Measurements from ENCODE around the gene ANAPC2. TPM values are rescaled to one million over a fixed set of nuclear protein-coding genes. Genes with fewer than 3 reads are reported as not detected.
A peak's percentile ranks its signal among the peaks of the same experiment; 100 is the strongest.

Gene ANAPC2
- total RNA-seq, 2 experiments from 2014 or later = 34.8 to 36.6 TPM

DNA sequence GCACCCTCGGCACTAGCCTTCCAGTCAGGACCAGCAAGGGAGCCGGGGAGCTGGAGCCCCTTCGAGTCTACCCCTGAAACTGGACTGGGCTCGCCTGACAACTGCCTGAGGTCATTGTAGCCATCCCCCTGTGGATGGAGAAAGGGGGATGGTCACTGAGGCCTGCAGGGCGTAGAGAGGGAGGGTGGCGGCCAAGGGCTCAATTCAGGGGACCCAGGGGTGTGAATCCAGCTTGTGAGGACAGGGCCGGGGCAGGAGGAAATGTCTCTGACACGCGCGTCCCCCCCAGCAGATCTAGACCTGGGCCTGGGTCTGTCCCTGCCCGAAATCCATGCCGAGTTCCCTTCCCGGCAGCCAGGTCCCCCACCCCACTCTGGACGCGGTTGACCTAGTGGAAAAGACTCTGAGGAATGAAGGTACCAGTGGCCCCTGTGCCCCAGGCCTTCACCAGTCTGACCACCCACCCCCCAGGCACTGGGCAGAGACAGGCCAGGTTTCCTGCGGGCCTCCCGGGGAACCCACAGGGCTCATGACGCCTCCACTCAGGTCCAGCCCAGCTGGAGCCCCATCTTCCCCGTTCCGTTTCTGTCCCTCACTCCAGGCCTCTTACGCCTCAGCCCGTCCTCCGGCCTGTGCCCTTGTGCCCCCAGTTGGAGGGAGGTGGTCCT lies 43.1 kb upstream of the ANAPC2 start:
- Mint-ChIP-seq H3K27me3 (ENCODE audit: low read depth) (peaks cover 2% of the 10 kb centered on the region), H3K4me1 (ENCODE audit: low read depth) (peaks cover 7% of the 10 kb centered on the region), H3K4me3 (no peak overlapping the region), H3K36me3 (ENCODE audit: low read depth) (no peaks in the 10 kb centered on the region), H3K27ac (no peak overlapping the region), H3K9me3 (no peaks in the 10 kb centered on the region)
- intact Hi-C loops (cut with micrococcal nuclease) = no loop called here
- CTCF ChIA-PET = interaction anchor here (1.9 kb wide), 1 partner anchor 113 kb away, joined by 5 read pairs; no protein-coding TSS in a partner anchor
- DNase-seq = no peak

DNA sequence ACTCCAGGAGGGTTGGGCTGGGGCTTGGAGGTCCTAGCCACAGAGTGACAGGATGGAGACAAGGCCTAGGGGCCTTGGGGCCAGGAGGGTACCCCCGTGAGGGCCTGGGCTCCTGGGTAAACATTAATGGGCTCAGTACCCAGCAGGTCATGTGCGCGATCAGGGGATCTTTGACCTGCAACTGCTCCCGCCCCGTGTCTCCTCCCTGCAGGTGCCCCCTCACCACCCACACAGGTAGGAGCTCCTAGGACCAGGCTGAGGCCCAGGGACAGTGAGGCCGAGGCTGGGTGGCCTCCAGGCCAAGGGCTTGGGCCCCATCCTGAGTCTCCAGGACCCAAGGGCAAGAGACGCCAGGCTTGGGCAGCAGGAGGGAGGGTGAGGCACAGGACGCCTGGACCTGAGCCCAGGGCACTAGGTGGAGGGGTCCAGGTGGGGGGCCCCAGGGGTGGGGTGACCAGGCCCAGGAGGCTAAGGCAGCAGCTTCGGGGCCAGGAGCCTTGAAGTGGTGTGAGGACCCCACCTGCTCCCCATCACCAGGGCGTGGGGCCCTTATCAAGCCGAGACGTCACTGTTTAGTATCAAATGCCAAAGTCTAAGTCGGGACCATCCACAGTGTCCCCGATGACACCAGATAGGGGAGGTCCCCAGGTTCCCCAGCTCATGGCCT lies 42.5 kb upstream of the ANAPC2 start, which contains the start of gene SLC34A3:
TSS of gene SLC34A3 (plus strand) at position 197 of the 667 bp plus-strand sequence. CDS start 802 bp downstream, outside the sequence.
- no peaks in the 10 kb centered on the region for H3K9me3 Mint-ChIP-seq
- CTCF ChIA-PET = interaction anchor here (1.9 kb wide), 1 partner anchor 113 kb away, joined by 5 read pairs; no protein-coding TSS in a partner anchor
- peaks cover 6% of the 10 kb centered on the region for H3K4me1 Mint-ChIP-seq (ENCODE audit: low read depth)
- peaks cover 2% of the 10 kb centered on the region for H3K27me3 Mint-ChIP-seq (ENCODE audit: low read depth)
- H3K27ac Mint-ChIP-seq = no peak within 1 kb of the TSS
- intact Hi-C loops (cut with micrococcal nuclease) = no loop called here
- no peaks in the 10 kb centered on the region for H3K36me3 Mint-ChIP-seq (ENCODE audit: low read depth)
- DNase-seq = no peak
- H3K4me3 Mint-ChIP-seq = no peak within 1 kb of the TSS

DNA sequence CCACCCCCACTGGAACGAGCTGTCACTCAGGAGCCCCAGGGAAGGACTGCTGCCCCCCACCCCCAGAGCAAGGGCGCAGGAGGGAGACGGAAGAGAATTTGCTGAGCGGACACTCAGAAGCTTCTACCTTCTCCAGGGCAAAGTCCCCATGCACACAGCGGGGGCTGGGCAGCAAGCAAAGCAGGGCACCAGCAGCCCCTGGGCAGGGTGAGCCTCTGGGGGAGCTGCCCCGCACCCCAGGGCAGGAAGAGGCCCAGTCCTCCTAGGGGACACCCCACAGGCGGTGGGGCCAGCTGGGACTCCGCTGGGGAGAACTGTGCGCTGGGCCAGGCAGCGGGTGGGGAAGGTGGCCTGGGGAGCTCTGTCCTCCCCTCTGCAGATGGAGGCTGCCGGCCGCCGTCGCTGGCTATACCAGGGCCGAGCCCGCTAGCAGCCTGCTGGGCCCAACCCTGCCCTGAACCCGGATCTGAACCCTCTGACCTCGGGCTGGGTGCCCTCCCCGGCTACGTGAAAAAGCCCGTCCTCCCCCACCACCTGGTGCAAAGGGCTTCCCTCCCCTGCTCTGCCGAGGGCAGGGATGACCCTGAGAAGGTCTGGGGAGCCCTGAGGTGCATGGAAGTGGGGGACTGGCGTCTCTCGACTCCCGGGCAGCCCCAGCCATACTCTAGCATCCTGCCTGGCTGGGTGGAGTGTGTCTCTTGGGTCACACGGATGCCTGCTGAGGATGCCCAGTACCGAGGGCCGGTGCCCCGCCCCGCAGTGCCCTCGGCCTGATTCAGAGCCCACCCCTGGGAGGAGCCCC lies 41.7 kb upstream of the ANAPC2 start:
- Mint-ChIP-seq H3K4me1 (ENCODE audit: low read depth) (peaks cover 6% of the 10 kb centered on the region), H3K27ac (no peak overlapping the region), H3K36me3 (ENCODE audit: low read depth) (no peaks in the 10 kb centered on the region), H3K4me3 (no peak overlapping the region), H3K9me3 (no peaks in the 10 kb centered on the region), H3K27me3 (ENCODE audit: low read depth) (peaks cover 2% of the 10 kb centered on the region)
- no peak for DNase-seq
- CTCF ChIA-PET = interaction anchor here (1.9 kb wide), 1 partner anchor 112 kb away, joined by 5 read pairs; no protein-coding TSS in a partner anchor
- intact Hi-C loops (cut with micrococcal nuclease) = loop anchor here (10.0 kb wide), 1 partner anchor 345 kb away; the partner anchor contains the start of gene TRAF2

DNA sequence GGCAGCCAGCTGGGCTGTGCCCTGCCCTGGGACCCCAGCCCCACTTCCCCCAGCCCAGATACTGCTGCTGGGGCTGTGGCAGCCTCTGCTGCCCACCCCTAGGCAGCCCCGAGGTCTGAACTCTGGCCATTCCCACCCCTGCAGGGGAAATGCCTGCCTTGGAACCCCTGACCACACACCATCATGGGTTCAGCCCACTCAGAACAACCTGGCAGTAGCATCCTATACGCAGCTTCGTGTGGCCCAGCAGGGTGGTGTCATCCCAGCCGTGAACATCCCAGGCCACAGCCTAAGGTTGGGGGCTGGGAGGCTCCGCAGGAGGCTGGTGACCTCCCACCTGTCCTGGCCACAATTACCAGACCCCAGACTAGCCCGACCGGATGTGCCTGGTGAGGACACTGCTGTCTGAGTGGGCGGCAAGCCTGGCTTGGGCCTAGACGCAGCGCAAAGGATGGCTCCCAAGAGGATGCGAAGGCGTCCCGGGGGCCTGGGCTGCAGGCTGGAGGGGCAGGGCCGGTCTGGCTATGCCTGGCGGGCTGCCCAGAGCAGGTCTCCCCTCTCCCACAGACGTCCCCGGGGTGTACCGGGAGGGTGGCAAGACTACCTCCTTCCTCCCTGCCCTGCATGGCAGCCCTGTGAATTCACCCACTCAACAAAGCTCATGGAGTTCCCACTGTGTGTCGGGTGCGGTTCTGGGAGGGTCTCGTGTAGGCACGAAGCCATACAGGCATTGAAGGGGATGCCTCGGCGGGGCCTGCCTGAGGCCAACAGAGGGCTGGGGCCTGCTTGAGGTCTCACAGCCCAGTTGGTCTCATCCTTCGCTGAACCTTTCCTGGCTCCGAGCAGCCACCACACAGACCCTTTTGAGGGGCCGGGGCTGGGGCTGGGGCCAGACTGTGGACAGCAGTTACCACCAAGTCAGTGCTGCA lies 40.9 kb upstream of the ANAPC2 start:
- Mint-ChIP-seq H3K9me3 (no peaks in the 10 kb centered on the region), H3K4me1 (ENCODE audit: low read depth) (peaks cover 3% of the 10 kb centered on the region), H3K27me3 (ENCODE audit: low read depth) (peaks cover 2% of the 10 kb centered on the region), H3K36me3 (ENCODE audit: low read depth) (no peaks in the 10 kb centered on the region), H3K4me3 (no peak overlapping the region), H3K27ac (no peak overlapping the region)
- CTCF ChIA-PET = no interaction called here
- intact Hi-C loops (cut with micrococcal nuclease) = loop anchor here (10.0 kb wide), 1 partner anchor 344 kb away; the partner anchor contains the start of gene TRAF2
- no peak for DNase-seq

- DNase-seq = no peak
- Mint-ChIP-seq H3K36me3 (ENCODE audit: low read depth) (no peaks in the 10 kb centered on the region), H3K27ac (no peak overlapping the region), H3K9me3 (no peaks in the 10 kb centered on the region), H3K4me1 (ENCODE audit: low read depth) (peaks cover 6% of the 10 kb centered on the region), H3K4me3 (no peak overlapping the region), H3K27me3 (ENCODE audit: low read depth) (peaks cover 2% of the 10 kb centered on the region)
- intact Hi-C loops (cut with micrococcal nuclease) = loop anchor here (10.0 kb wide), 1 partner anchor 344 kb away; the partner anchor contains the start of gene TRAF2
- CTCF ChIA-PET = interaction anchor here (0.7 to 2.9 kb wide), 6 partner anchors 8 to 199 kb away, joined by 3 to 22 read pairs (median 3); no protein-coding TSS in a partner anchor
Measured at GRCh38 chr9:137228506-137228967, 40.2 kb upstream of the ANAPC2 start.

DNA sequence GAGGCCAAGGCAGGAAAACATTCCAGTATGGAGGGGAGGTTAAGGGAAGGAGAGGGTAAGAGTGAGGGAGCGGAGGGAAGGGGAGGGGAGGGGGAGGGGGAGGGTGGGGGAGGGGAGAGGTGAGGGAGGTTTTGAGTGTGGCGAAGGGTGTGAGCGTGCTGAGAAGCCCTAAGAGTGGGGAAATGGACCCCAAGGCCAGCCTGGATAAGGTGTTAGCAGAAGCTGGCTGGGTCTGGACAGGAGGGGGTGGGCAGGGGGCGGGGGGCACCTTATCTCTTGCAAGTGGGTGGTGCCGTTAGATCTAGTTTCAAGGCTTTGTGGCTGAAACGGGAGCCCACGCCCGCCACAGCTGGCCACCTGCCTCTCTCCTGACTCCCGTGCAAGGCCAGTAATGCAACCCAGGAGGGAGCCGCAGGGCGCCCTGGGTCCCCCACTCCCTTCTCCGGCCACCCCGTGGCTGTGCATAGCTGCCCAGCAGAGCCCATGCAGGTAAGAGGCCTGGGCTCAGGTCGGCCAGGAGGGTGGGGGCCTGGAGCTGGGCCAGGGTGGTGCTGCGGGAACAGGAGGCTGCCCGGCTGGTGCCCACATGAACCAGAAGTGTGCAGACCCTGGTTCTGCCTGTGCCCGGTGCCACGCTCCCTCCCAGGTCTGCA lies 39.6 kb upstream of the ANAPC2 start:
- no peak overlapping the region for H3K4me3 Mint-ChIP-seq
- CTCF ChIA-PET = interaction anchor here (0.7 to 2.9 kb wide), 10 partner anchors 8 to 199 kb away, joined by 3 to 22 read pairs (median 8); no protein-coding TSS in a partner anchor
- peaks cover 2% of the 10 kb centered on the region for H3K27me3 Mint-ChIP-seq (ENCODE audit: low read depth)
- intact Hi-C loops (cut with micrococcal nuclease) = loop anchor here (1.0 to 10.0 kb wide), 3 partner anchors 39 to 343 kb away; partner anchors contain the start of gene TRAF2
- no peak overlapping the region for H3K27ac Mint-ChIP-seq
- H3K36me3 Mint-ChIP-seq (ENCODE audit: low read depth) = no peaks in the 10 kb centered on the region
- no peaks in the 10 kb centered on the region for H3K9me3 Mint-ChIP-seq
- H3K4me1 Mint-ChIP-seq (ENCODE audit: low read depth) = peaks cover 7% of the 10 kb centered on the region
- no peak for DNase-seq

GRCh38 chr9:137227054-137227852 lies 38.9 kb upstream of the ANAPC2 start, which contains the start of gene RNF224:
Gene RNF224 (plus strand): TSS chr9:137227502. CDS start chr9:137228336, 834 bp downstream.
- Mint-ChIP-seq H3K4me1 (ENCODE audit: low read depth) (peaks cover 8% of the 10 kb centered on the region), H3K9me3 (no peaks in the 10 kb centered on the region), H3K27me3 (ENCODE audit: low read depth) (peaks cover 2% of the 10 kb centered on the region), H3K4me3 (no peak within 1 kb of the TSS), H3K27ac (no peak within 1 kb of the TSS), H3K36me3 (ENCODE audit: low read depth) (no peaks in the 10 kb centered on the region)
- intact Hi-C loops (cut with micrococcal nuclease) = loop anchor here (1.0 to 10.0 kb wide), 3 partner anchors 38 to 342 kb away; partner anchors contain the start of gene TRAF2
- CTCF ChIA-PET = interaction anchor here (0.6 to 2.9 kb wide), 14 partner anchors 9 to 198 kb away, joined by 3 to 22 read pairs (median 6); partner anchors contain the start of genes ANAPC2, DPP7 and SSNA1
- DNase-seq = peak; percentile 84

DNA sequence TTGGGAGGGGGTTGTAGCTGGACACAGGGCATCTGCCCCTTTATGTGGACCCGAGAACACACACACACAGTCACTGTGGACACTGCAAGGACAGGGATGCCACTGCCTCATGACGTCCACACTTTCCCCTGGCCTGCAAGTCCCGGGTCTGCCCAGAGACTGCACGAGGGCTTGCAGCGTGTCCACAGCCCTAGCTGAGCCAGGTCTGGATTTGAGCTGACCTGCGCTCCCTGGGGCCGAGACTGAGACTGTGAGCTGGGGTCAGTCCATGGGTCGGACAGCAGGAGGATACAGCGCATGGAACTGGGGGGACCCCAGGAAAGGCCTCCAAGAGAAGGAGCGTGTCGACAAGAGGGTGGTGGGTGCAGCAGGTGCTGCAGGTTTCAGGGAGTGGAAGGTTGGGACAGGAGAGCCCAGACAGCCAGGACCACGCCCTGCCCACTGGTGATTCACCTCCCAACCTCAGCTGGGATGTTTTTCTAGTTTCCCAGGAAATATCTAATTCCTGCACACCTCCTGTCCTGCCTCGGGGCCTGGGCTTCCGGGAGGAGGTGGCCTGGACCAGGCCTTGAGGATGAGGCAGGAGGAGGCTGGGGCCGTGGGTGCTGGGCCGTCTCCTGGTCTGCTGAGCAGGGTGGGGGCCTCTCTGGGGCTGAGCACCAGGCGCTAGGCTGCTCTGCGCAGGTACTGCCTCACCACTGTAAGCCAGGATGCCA lies 38.1 kb upstream of the ANAPC2 start:
- no peaks in the 10 kb centered on the region for H3K36me3 Mint-ChIP-seq (ENCODE audit: low read depth)
- intact Hi-C loops (cut with micrococcal nuclease) = loop anchor here (1.0 to 10.0 kb wide), 3 partner anchors 37 to 342 kb away; partner anchors contain the start of gene TRAF2
- no peaks in the 10 kb centered on the region for H3K9me3 Mint-ChIP-seq

DNA sequence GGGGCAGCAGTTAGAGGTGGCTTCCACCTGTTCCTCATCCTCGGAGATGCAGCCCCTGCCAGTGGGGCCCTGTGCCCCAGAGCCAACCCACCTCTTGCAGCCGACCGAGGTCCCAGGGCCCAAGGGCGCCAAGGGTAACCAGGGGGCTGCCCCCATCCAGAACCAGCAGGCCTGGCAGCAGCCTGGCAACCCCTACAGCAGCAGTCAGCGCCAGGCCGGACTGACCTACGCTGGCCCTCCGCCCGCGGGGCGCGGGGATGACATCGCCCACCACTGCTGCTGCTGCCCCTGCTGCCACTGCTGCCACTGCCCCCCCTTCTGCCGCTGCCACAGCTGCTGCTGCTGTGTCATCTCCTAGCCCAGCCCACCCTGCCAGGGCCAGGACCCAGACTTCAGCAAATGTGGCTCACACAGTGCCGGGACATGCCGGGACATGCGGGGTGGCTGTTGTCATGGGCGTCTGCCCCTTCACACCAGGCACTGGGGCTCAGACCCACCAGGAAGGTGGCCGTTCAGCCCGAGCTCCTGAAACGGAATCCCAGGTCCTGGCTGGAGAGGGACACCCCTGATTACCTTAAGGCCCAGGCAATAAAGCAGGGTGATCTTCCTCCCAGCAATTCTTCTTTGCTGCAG lies 37.5 kb upstream of the ANAPC2 start:
- no peaks in the 10 kb centered on the region for H3K9me3 Mint-ChIP-seq
- no peak overlapping the region for H3K27ac Mint-ChIP-seq

More for the DNA sequence above, 38.1 kb upstream of the ANAPC2 start:
- H3K4me3 Mint-ChIP-seq = no peak overlapping the region
- CTCF ChIA-PET = interaction anchor here (0.6 to 2.9 kb wide), 12 partner anchors 10 to 467 kb away, joined by 3 to 22 read pairs (median 8); partner anchors contain the start of gene DPP7
- peaks cover 2% of the 10 kb centered on the region for H3K27me3 Mint-ChIP-seq (ENCODE audit: low read depth)
- no peak overlapping the region for H3K27ac Mint-ChIP-seq
- no peak for DNase-seq
- H3K4me1 Mint-ChIP-seq (ENCODE audit: low read depth) = peaks cover 8% of the 10 kb centered on the region

More for the DNA sequence above, 37.5 kb upstream of the ANAPC2 start:
- intact Hi-C loops (cut with micrococcal nuclease) = loop anchor here (10.0 kb wide), 1 partner anchor 341 kb away; the partner anchor contains the start of gene TRAF2
- H3K4me1 Mint-ChIP-seq (ENCODE audit: low read depth) = peaks cover 8% of the 10 kb centered on the region
- CTCF ChIA-PET = interaction anchor here (0.6 to 2.9 kb wide), 11 partner anchors 11 to 466 kb away, joined by 3 to 22 read pairs (median 7); partner anchors contain the start of gene DPP7
- H3K27me3 Mint-ChIP-seq (ENCODE audit: low read depth) = peaks cover 2% of the 10 kb centered on the region
- no peaks in the 10 kb centered on the region for H3K36me3 Mint-ChIP-seq (ENCODE audit: low read depth)
- DNase-seq = no peak
- no peak overlapping the region for H3K4me3 Mint-ChIP-seq

Measured in activated naive CD4-positive, alpha-beta T cell treated with anti-CD3 and anti-CD28 coated beads for 36 hours (primary cell).